ENCODE data around the gene KCNJ6.

Gene KCNJ6

DNA sequence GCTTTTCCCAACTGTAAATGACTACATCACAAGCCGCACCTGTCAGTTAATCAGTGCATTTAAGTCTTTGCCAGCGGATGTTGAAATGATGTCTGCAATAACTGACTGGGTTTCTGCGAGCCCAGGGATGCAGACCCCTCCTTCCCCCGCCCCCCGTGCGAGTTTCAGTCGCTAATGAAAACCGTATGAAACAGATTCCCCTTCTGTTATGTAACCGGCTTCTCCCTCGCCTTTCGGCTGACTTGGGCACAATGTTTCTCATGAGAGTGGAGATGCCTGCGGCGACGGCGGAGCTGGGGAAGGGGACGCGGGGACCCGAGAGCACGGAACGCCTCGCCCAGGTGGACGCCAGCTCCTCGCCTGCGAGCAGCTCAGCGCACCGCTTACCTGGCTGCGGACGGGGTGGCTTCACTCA lies 753 bp downstream of the KCNJ6 start:
- H3K9ac ChIP-seq (ENCODE audit: low read length): no peak overlapping the region
- no peaks in the 10 kb centered on the region for H4K20me1 ChIP-seq (ENCODE audit: insufficient read depth, low read length)
- H3K27ac ChIP-seq (ENCODE audit: low read length): no peak overlapping the region
- no peaks in the 10 kb centered on the region for H3K36me3 ChIP-seq (replicated peaks; ENCODE audit: low read depth, low read length)
- H2AFZ ChIP-seq (ENCODE audit: low read depth, low read length): no peak overlapping the region
- no peaks in the 10 kb centered on the region for H3K27me3 ChIP-seq (ENCODE audit: low read depth, low read length)
- H3K79me2 ChIP-seq (ENCODE audit: low read length): no peaks in the 10 kb centered on the region
- H3K4me1 ChIP-seq (ENCODE audit: low read length): no peaks in the 10 kb centered on the region
- no peak overlapping the region for H3K4me2 ChIP-seq (ENCODE audit: low read length)
- no peak overlapping the region for H3K4me3 ChIP-seq (ENCODE audit: low read length)
- TF ChIP-seq EZH2phosphoT487 (IDR thresholded peaks at IDR 0.05; ENCODE audit: low read depth): no peak
- TF ChIP-seq, protein P1, sequence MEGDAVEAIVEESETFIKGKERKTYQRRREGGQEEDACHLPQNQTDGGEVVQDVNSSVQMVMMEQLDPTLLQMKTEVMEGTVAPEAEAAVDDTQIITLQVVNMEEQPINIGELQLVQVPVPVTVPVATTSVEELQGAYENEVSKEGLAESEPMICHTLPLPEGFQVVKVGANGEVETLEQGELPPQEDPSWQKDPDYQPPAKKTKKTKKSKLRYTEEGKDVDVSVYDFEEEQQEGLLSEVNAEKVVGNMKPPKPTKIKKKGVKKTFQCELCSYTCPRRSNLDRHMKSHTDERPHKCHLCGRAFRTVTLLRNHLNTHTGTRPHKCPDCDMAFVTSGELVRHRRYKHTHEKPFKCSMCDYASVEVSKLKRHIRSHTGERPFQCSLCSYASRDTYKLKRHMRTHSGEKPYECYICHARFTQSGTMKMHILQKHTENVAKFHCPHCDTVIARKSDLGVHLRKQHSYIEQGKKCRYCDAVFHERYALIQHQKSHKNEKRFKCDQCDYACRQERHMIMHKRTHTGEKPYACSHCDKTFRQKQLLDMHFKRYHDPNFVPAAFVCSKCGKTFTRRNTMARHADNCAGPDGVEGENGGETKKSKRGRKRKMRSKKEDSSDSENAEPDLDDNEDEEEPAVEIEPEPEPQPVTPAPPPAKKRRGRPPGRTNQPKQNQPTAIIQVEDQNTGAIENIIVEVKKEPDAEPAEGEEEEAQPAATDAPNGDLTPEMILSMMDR (IDR thresholded peaks at IDR 0.05; ENCODE audit: low read depth, low read length): no peak
- H3K9me3 ChIP-seq (ENCODE audit: insufficient read depth, low read length): no peaks in the 10 kb centered on the region

DNA sequence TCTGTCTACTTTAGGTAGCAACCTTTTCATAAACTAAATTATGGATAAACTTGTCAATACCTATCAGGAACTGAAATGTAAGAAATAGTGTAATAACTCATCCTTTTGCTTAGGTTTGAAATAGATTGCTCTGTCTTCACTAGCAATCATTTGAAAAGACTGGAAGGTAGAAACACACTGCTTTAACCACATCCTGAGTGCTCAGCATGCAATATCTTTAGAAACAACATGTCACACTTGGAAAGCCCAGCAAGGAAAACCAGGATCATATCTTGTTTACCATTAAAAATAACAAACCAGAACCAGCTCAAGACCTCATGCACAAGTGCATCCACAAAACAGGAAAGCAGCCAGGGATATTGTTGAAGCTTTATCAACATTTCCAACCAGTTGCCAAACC lies 3.6 kb downstream of the KCNJ6 start:
- Histone ChIP-seq H4K20me1 (ENCODE audit: insufficient read depth, low read length) (no peaks in the 10 kb centered on the region), H2AFZ (ENCODE audit: low read depth, low read length) (no peak overlapping the region), H3K27me3 (ENCODE audit: low read depth, low read length) (no peaks in the 10 kb centered on the region), H3K79me2 (ENCODE audit: low read length) (no peaks in the 10 kb centered on the region), H3K4me3 (ENCODE audit: low read length) (no peak overlapping the region), H3K4me2 (ENCODE audit: low read length) (no peak overlapping the region), H3K9me3 (ENCODE audit: insufficient read depth, low read length) (no peaks in the 10 kb centered on the region), H3K36me3 (replicated peaks; ENCODE audit: low read depth, low read length) (no peaks in the 10 kb centered on the region), H3K4me1 (ENCODE audit: low read length) (no peaks in the 10 kb centered on the region), H3K27ac (ENCODE audit: low read length) (no peak overlapping the region), H3K9ac (ENCODE audit: low read length) (no peak overlapping the region)
- TF ChIP-seq EZH2phosphoT487 (IDR thresholded peaks at IDR 0.05; ENCODE audit: low read depth): no peak
- TF ChIP-seq, protein P1 (IDR thresholded peaks at IDR 0.05; ENCODE audit: low read depth, low read length): no peak

DNA sequence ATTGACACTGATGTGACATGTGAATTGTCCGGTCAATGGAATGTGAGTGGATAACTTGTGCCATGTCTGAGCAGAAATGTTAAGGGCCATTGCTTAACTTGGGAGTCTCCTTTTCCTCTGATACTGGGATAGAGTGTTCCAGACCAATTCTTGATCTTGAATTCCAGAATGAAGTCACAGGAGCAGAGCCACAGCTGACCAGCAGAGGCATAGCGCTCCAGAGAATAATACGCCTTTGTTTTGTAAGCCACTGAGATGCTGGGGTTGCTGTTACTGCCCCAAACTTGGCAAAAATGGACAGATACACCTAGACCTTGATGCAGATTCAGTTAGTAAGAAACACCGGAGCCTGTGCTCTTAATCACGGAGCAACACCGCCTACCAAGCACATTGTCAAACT lies 6.3 kb downstream of the KCNJ6 start:
- Histone ChIP-seq H3K9me3 (ENCODE audit: insufficient read depth, low read length) (no peaks in the 10 kb centered on the region), H3K4me2 (ENCODE audit: low read length) (no peak overlapping the region), H3K4me3 (ENCODE audit: low read length) (no peak overlapping the region)

DNA sequence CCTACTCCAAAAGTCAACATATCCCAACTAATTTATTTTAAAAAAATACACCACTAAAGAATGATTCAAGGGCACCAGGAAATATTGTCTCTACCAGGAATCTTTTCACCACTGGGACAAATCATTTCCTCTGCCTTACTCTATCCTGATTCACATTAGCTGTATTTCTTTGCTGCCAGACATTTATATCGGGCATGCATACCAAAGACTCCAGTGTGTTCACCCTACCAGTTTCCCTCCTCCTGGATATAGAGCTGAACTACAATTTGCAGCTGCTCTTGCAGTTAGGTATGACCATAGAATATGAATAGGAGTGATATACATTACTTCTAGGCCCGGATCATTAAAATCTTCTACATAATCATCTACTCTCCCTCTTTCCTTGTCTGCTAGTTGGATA lies 7.6 kb downstream of the KCNJ6 start:
- Histone ChIP-seq H4K20me1 (ENCODE audit: insufficient read depth, low read length) (no peaks in the 10 kb centered on the region), H3K9ac (ENCODE audit: low read length) (no peak overlapping the region), H3K4me1 (ENCODE audit: low read length) (no peaks in the 10 kb centered on the region), H3K4me2 (ENCODE audit: low read length) (no peak overlapping the region), H3K79me2 (ENCODE audit: low read length) (no peaks in the 10 kb centered on the region), H3K36me3 (replicated peaks; ENCODE audit: low read depth, low read length) (no peaks in the 10 kb centered on the region), H3K27me3 (ENCODE audit: low read depth, low read length) (no peaks in the 10 kb centered on the region), H2AFZ (ENCODE audit: low read depth, low read length) (no peak overlapping the region), H3K9me3 (ENCODE audit: insufficient read depth, low read length) (no peaks in the 10 kb centered on the region), H3K4me3 (ENCODE audit: low read length) (no peak overlapping the region), H3K27ac (ENCODE audit: low read length) (no peak overlapping the region)
- TF ChIP-seq, protein P1 (IDR thresholded peaks at IDR 0.05; ENCODE audit: low read depth, low read length): no peak
- TF ChIP-seq EZH2phosphoT487 (IDR thresholded peaks at IDR 0.05; ENCODE audit: low read depth): no peak

More for the DNA sequence above, 6.3 kb downstream of the KCNJ6 start:
- no peaks in the 10 kb centered on the region for H3K79me2 ChIP-seq (ENCODE audit: low read length)
- no peak for TF ChIP-seq EZH2phosphoT487 (IDR thresholded peaks at IDR 0.05; ENCODE audit: low read depth)
- no peaks in the 10 kb centered on the region for H3K36me3 ChIP-seq (replicated peaks; ENCODE audit: low read depth, low read length)
- no peak overlapping the region for H3K27ac ChIP-seq (ENCODE audit: low read length)
- no peaks in the 10 kb centered on the region for H3K4me1 ChIP-seq (ENCODE audit: low read length)
- H4K20me1 ChIP-seq (ENCODE audit: insufficient read depth, low read length): no peaks in the 10 kb centered on the region
- H3K27me3 ChIP-seq (ENCODE audit: low read depth, low read length): no peaks in the 10 kb centered on the region
- no peak overlapping the region for H3K9ac ChIP-seq (ENCODE audit: low read length)
- H2AFZ ChIP-seq (ENCODE audit: low read depth, low read length): no peak overlapping the region

DNA sequence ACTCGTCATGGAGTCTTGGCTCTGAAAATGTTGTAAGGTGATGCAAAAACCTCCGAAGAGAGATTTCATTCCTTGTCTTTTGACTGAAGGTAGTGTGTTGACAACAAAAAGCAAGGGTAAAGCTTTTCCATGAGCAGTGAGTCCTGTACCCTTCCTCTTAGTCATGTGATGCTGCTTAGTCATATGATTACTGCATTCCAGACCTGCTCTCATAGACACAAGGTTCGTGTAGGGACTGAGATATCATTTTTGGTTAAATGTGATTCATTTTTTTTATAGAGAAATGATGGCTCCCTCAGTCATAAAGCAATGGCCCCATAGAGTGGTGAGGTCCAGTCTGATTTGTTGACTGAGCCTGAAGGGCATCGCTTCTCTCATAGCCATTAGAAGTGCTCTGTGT lies 9.2 kb downstream of the KCNJ6 start:
- Histone ChIP-seq H3K4me2 (ENCODE audit: low read length) (no peak overlapping the region), H3K4me1 (ENCODE audit: low read length) (no peaks in the 10 kb centered on the region), H2AFZ (ENCODE audit: low read depth, low read length) (no peak overlapping the region), H4K20me1 (ENCODE audit: insufficient read depth, low read length) (no peaks in the 10 kb centered on the region), H3K9me3 (ENCODE audit: insufficient read depth, low read length) (no peaks in the 10 kb centered on the region), H3K27ac (ENCODE audit: low read length) (no peak overlapping the region), H3K36me3 (replicated peaks; ENCODE audit: low read depth, low read length) (no peaks in the 10 kb centered on the region), H3K79me2 (ENCODE audit: low read length) (no peaks in the 10 kb centered on the region), H3K4me3 (ENCODE audit: low read length) (no peak overlapping the region), H3K27me3 (ENCODE audit: low read depth, low read length) (no peaks in the 10 kb centered on the region), H3K9ac (ENCODE audit: low read length) (no peak overlapping the region)
- no peak for TF ChIP-seq EZH2phosphoT487 (IDR thresholded peaks at IDR 0.05; ENCODE audit: low read depth)
- TF ChIP-seq, protein P1 (IDR thresholded peaks at IDR 0.05; ENCODE audit: low read depth, low read length): no peak
